SK-N-SH treated with all-trans-retinoic acid at 6 μM for 48 hours (cell line): ENCODE data around the gene WDR91.

Experiments used
- CSRNP3 ChIP-seq: fragments of 250-450 bp; sonication (Bioruptor Pico); IDR thresholded peaks from 2 replicates; pipeline ENCODE4 v1.5.1; 2021; ENCODE audit warnings: mild to moderate bottlenecking, moderate library complexity
- GLIS3 ChIP-seq: fragments of 250-450 bp; sonication (Bioruptor Pico); IDR thresholded peaks from 2 replicates; pipeline ENCODE4 v1.5.0; 2020; ENCODE audit warnings: mild to moderate bottlenecking, moderate library complexity
- PATZ1 ChIP-seq: fragments of 250-450 bp; sonication (Bioruptor Pico); IDR thresholded peaks from 2 replicates; pipeline ENCODE4 v1.8.0; 2020; ENCODE audit warnings: mild to moderate bottlenecking, moderate library complexity, borderline replicate concordance
- POU6F1 ChIP-seq: fragments of 250-450 bp; sonication (Bioruptor Pico); IDR thresholded peaks from 2 replicates; pipeline ENCODE4 v1.8.0; 2021; ENCODE audit warnings: low read depth, mild to moderate bottlenecking, moderate library complexity, borderline replicate concordance
- RARB ChIP-seq: fragments of 250-450 bp; sonication (Bioruptor Pico); IDR thresholded peaks from 2 replicates; pipeline ENCODE4 v1.8.0; 2021; ENCODE audit warnings: mild to moderate bottlenecking, moderate library complexity
- ZC3H10 ChIP-seq: fragments of 250-450 bp; sonication (Bioruptor Pico); IDR thresholded peaks from 2 replicates; pipeline ENCODE4 v1.5.1; 2021; ENCODE audit warnings: mild to moderate bottlenecking, moderate library complexity
- ZFP30 ChIP-seq: fragments of 450-650 bp; formaldehyde crosslinking; IDR thresholded peaks from 2 replicates; pipeline ENCODE4 v1.5.0; 2022; ENCODE audit warnings: mild to moderate bottlenecking, moderate library complexity

GRCh38 chr7:135164357-135165061, 46.8 kb downstream of the WDR91 start:
- no peak for TF ChIP-seq GLIS3 (CRISPR knock-in tag)
- TF ChIP-seq RARB (CRISPR knock-in tag): no peak
- TF ChIP-seq PATZ1 (CRISPR knock-in tag): no peak
- no peak for TF ChIP-seq CSRNP3
- no peak for TF ChIP-seq ZFP30 (CRISPR knock-in tag)
- no peak for TF ChIP-seq POU6F1 (CRISPR knock-in tag)
- no peak for TF ChIP-seq ZC3H10 (CRISPR knock-in tag)
